T-cell (primary cell): ENCODE data around the gene A3GALT2. TPM values are rescaled to one million over a fixed set of nuclear protein-coding genes. Genes with fewer than 3 reads are reported as not detected.

Experiments
- ATAC-seq, 4 experiments: fragments of 200-7000 bp in 3 of 4; fragments of 150-1000 bp in 1 of 4; cut with Tn5 transposase; replicated peaks in 1 of 4; 1 replicate in 3 of 4; 2 replicates in 1 of 4; pipeline ENCODE4 v1.10.0; 2021; ENCODE audit warnings: moderate library complexity in 3 of 4, mild to moderate bottlenecking in 2 of 4, moderate number of reproducible peaks in 1 of 4
- CTCF ChIA-PET, 2 donors: fragments of 300-600 bp; sonication (Branson Sonifier 250); formaldehyde crosslinking; loops; one replicate each; lab custom pipeline; 2022; ENCODE audit warnings: antibody characterized with exemption in 2 of 2; lab: Charles Lee
- POLR2A ChIA-PET, 2 donors: fragments of 300-600 bp; sonication (Branson Sonifier 250); formaldehyde crosslinking; loops; one replicate each; lab custom pipeline; 2022; ENCODE audit warnings: antibody characterized with exemption in 2 of 2; lab: Charles Lee
- DNase-seq, 35 experiments: peaks; one replicate each; pipeline versions ENCODE4 v3.0.0 to v3.0.0-alpha.2; 2013 to 2023
- H3K27ac ChIP-seq: one replicate; pipeline ENCODE4 v1.5.1; 2013; ENCODE audit warnings: low read length
- H3K27me3 ChIP-seq, 2 experiments: replicated peaks in 1 of 2; 1 replicate in 1 of 2; 2 replicates in 1 of 2; pipeline versions ENCODE4 v1.6.1 to v1.7.0; 2013; ENCODE audit warnings: low read length in 1 of 2, mixed read lengths in 1 of 2; ENCODE audit not compliant: control insufficient read depth in 2 of 2, insufficient read depth in 2 of 2; ENCODE audit errors: extremely low read depth in 1 of 2
- H3K36me3 ChIP-seq, 2 donors: 1 replicate in 1 of 2; 2 replicates in 1 of 2; pipeline versions ENCODE4 v1.6.1 to v1.7.0; 2013; ENCODE audit warnings: low read length in 1 of 2; ENCODE audit not compliant: control insufficient read depth in 2 of 2, insufficient read depth in 1 of 2; ENCODE audit errors: extremely low read depth in 1 of 2
- H3K4me1 ChIP-seq, 2 experiments: 1 replicate in 1 of 2; 2 replicates in 1 of 2; pipeline versions ENCODE4 v1.6.1 to v1.7.0; 2013; ENCODE audit warnings: low read length in 2 of 2, mixed read lengths in 1 of 2; ENCODE audit not compliant: insufficient read depth in 2 of 2, control insufficient read depth in 1 of 2; ENCODE audit errors: extremely low read depth in 1 of 2
- H3K4me3 ChIP-seq, 2 donors: 1 replicate in 1 of 2; 2 replicates in 1 of 2; pipeline versions ENCODE4 v1.5.1 to v1.7.0; 2013; ENCODE audit warnings: mild to moderate bottlenecking in 2 of 2, low read length in 1 of 2, moderate library complexity in 1 of 2; ENCODE audit not compliant: control insufficient read depth in 1 of 2; ENCODE audit errors: extremely low read depth in 1 of 2
- H3K9me3 ChIP-seq: 2 replicates; pipeline ENCODE4 v1.7.0; 2013
- H3K27ac Mint-ChIP-seq, 2 donors: one replicate each; pipeline ENCODE4 v1.8.0; 2020 to 2021; ENCODE audit warnings: mild to moderate bottlenecking in 2 of 2, mixed read lengths in 2 of 2
- H3K27me3 Mint-ChIP-seq, 2 donors: one replicate each; pipeline ENCODE4 v1.8.0; 2021 to 2022; ENCODE audit warnings: mixed read lengths in 2 of 2
- H3K36me3 Mint-ChIP-seq: one replicate; pipeline ENCODE4 v1.8.0; 2021; ENCODE audit warnings: mixed read lengths
- H3K4me1 Mint-ChIP-seq, 3 donors: one replicate each; pipeline ENCODE4 v1.8.0; 2020 to 2022; ENCODE audit warnings: mixed read lengths in 3 of 3, mild to moderate bottlenecking in 1 of 3
- H3K4me3 Mint-ChIP-seq, 3 donors: one replicate each; pipeline ENCODE4 v1.8.0; 2020 to 2022; ENCODE audit warnings: mild to moderate bottlenecking in 3 of 3, mixed read lengths in 3 of 3, moderate library complexity in 3 of 3
- H3K9me3 Mint-ChIP-seq, 3 donors: one replicate each; pipeline ENCODE4 v1.8.0; 2020 to 2022; ENCODE audit warnings: mixed read lengths in 3 of 3
- WGBS: methylation state at CpG from one replicate; pipeline ENCODE4 v1.1.5; 2013; ENCODE audit warnings: missing lambda C conversion rate; ENCODE audit not compliant: insufficient coverage; 5-methylcytosine and 5-hydroxymethylcytosine counted together
- total RNA-seq, 35 experiments: library from RNA in 6 of 35; stranded (reverse) in 6 of 35; fragments of 120-200 nt in 1 of 35; gene quantifications; one replicate each; pipeline versions ENCODE4 v1.2.1 to v1.2.4 and lab custom pipeline; 2013 to 2026

Gene A3GALT2
- total RNA-seq, 5 donors from 2014 or later (not counting 1 experiment from before 2014, with no cell fraction given), result 0.26 TPM; not detected in 4

- ChIA-PET CTCF (no interaction called here), POLR2A (no interaction called here)
- ATAC-seq (no peak), DNase-seq (no peak)
- H3K4me1 ChIP-seq, result no peaks in the 10 kb centered on the region
- no peak overlapping the region for H3K4me3 ChIP-seq
- Mint-ChIP-seq H3K36me3 (peaks cover 49% of the 10 kb centered on the region), H3K9me3 (no peaks in the 10 kb centered on the region), H3K4me3 (no peak overlapping the region), H3K4me1 (no peaks in the 10 kb centered on the region), H3K27ac (no peak overlapping the region), H3K27me3 (no peaks in the 10 kb centered on the region)
- no peaks in the 10 kb centered on the region for H3K27me3 ChIP-seq
- 100% methylated on average over 1 of the region's 9 CpGs for WGBS
- H3K36me3 ChIP-seq, result peaks cover 43 to 84% of the 10 kb centered on the region in 2 donors
- H3K27ac ChIP-seq, result no peak overlapping the region
- no peaks in the 10 kb centered on the region for H3K9me3 ChIP-seq
These were observed 5.9 kb upstream of the A3GALT2 start for GRCh38 chr1:33326785-33327184.

DNA sequence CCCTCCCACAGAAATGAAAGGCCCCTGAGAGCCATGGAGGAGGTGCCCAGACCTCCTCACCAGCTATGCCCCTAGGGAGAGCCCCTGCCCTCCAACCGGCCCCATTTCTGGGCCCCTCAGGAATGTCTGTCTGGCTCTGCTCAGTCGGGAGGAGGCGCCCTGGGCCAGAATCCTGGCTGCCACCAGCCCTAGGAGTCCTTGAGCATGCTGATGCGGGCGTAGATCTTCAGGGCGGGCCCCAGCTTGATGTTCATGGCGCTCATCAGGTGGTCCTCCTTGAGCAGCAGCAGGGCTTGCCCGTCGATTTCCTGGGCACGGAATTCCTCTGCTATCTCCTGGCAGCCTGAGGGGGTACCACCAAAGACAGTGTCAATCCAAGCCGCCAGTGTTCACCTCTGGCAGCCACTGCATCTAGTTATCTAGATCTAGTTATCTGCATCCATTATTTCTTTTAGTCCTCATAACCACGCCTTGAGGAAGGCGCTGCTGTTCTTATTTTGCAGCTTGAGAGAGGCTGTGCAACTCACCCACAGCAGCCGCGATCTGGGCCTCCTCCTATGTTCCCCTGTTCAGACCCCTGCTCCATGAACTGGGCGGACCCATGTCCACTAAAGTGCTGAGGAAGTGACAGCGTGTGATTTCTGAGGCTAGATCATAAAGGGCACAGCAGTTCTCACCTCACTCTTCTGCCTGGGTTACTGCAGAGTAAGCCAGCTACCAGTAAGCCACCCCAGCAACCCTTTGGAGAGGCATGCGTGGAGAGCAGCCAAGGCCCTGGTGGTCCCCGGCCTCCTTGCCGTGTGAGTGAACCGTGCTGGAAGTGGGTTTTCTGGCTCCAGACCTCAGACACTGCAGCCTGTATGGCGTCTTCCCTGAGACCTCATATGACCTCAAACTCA is 4.0 kb upstream of the A3GALT2 start:
- Histone ChIP-seq H3K27ac (no peak overlapping the region), H3K4me3 (no peak overlapping the region), H3K4me1 (no peaks in the 10 kb centered on the region), H3K36me3 (peaks cover 28 to 65% of the 10 kb centered on the region in 2 donors), H3K27me3 (no peaks in the 10 kb centered on the region), H3K9me3 (no peaks in the 10 kb centered on the region)
- Mint-ChIP-seq H3K36me3 (peaks cover 38% of the 10 kb centered on the region), H3K9me3 (no peaks in the 10 kb centered on the region), H3K27me3 (no peaks in the 10 kb centered on the region), H3K4me3 (no peak overlapping the region), H3K4me1 (no peaks in the 10 kb centered on the region), H3K27ac (no peak overlapping the region)
- no peak for DNase-seq
- POLR2A ChIA-PET, result no interaction called here
- CTCF ChIA-PET, result no interaction called here
- no peak for ATAC-seq
- 93% methylated on average over 16 of the region's 22 CpGs for WGBS

- Histone ChIP-seq H3K36me3 (peaks cover 24 to 55% of the 10 kb centered on the region in 2 donors), H3K9me3 (no peaks in the 10 kb centered on the region), H3K4me3 (no peak overlapping the region), H3K27me3 (no peaks in the 10 kb centered on the region), H3K27ac (no peak overlapping the region), H3K4me1 (no peaks in the 10 kb centered on the region)
- WGBS, result 96% methylated on average over 7 of the region's 14 CpGs
- no peak for ATAC-seq
- POLR2A ChIA-PET, result no interaction called here
- DNase-seq, result no peak
- Mint-ChIP-seq H3K27ac (no peak overlapping the region), H3K36me3 (peaks cover 27% of the 10 kb centered on the region), H3K27me3 (no peaks in the 10 kb centered on the region), H3K9me3 (no peaks in the 10 kb centered on the region), H3K4me1 (no peaks in the 10 kb centered on the region), H3K4me3 (no peak overlapping the region)
- CTCF ChIA-PET, result interaction anchor here in 1 of 2 donors (0.5 kb wide), 1 partner anchor 405 kb away, joined by 7 read pairs; no protein-coding TSS in a partner anchor
These were observed 3.0 kb upstream of the A3GALT2 start for GRCh38 chr1:33323663-33324477.

GRCh38 chr1:33322870-33323585 is 2.1 kb upstream of the A3GALT2 start:
- Histone ChIP-seq H3K4me1 (no peaks in the 10 kb centered on the region), H3K27ac (no peak overlapping the region), H3K9me3 (no peaks in the 10 kb centered on the region), H3K36me3 (peaks cover 24 to 46% of the 10 kb centered on the region in 2 donors), H3K27me3 (no peaks in the 10 kb centered on the region), H3K4me3 (no peak overlapping the region)
- ChIA-PET POLR2A (interaction anchor here in 1 of 2 donors (0.5 kb wide), 1 partner anchor 40 kb away, joined by 3 read pairs; no protein-coding TSS in a partner anchor), CTCF (interaction anchor here in 1 of 2 donors (0.5 kb wide), 1 partner anchor 404 kb away, joined by 7 read pairs; no protein-coding TSS in a partner anchor)
- H3K4me1 Mint-ChIP-seq, result no peaks in the 10 kb centered on the region
- no peaks in the 10 kb centered on the region for H3K27me3 Mint-ChIP-seq
- no peak overlapping the region for H3K4me3 Mint-ChIP-seq
- H3K27ac Mint-ChIP-seq, result no peak overlapping the region
- WGBS, result 90% methylated on average over 3 of the region's 10 CpGs
- ATAC-seq (no peak), DNase-seq (no peak)
- no peaks in the 10 kb centered on the region for H3K9me3 Mint-ChIP-seq
- H3K36me3 Mint-ChIP-seq, result peaks cover 21% of the 10 kb centered on the region

DNA sequence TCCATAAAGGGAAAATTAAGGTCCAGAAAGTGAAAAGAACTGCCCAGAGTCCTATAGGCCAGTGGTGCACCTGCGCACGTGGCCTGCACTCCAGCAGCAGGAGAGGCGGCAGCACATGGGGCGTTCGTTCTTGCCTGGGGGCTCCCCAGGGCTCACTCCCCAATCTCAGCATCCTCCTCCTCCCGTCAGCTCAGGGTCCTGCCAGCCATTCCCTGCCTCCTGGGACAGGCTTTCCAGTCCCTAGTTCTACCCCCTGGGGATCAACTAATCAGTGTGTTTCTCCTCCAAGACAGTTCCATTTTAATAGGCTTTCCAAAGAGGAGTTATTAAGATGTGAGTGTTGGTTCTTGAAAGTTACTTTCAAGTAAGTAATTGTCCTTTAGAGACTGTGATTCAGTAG is 1.2 kb upstream of the A3GALT2 start:
- H3K4me3 Mint-ChIP-seq, result no peak overlapping the region
- H3K4me1 Mint-ChIP-seq, result no peaks in the 10 kb centered on the region
- Histone ChIP-seq H3K4me1 (no peaks in the 10 kb centered on the region), H3K9me3 (no peaks in the 10 kb centered on the region), H3K36me3 (peaks cover 18 to 37% of the 10 kb centered on the region in 2 donors), H3K27ac (no peak overlapping the region), H3K27me3 (no peaks in the 10 kb centered on the region), H3K4me3 (no peak overlapping the region)
- POLR2A ChIA-PET, result interaction anchor here in 1 of 2 donors (0.6 kb wide), 1 partner anchor 26 kb away, joined by 3 read pairs; no protein-coding TSS in a partner anchor
- no peak for DNase-seq
- 92% methylated on average over 4 of the region's 6 CpGs for WGBS
- no peaks in the 10 kb centered on the region for H3K27me3 Mint-ChIP-seq
- no peaks in the 10 kb centered on the region for H3K9me3 Mint-ChIP-seq
- peaks cover 21% of the 10 kb centered on the region for H3K36me3 Mint-ChIP-seq
- no peak for ATAC-seq
- H3K27ac Mint-ChIP-seq, result no peak overlapping the region
- CTCF ChIA-PET, result no interaction called here

GRCh38 chr1:33321178-33321577 is 280 bp upstream of the A3GALT2 start:
- Mint-ChIP-seq H3K4me1 (no peaks in the 10 kb centered on the region), H3K36me3 (peaks cover 21% of the 10 kb centered on the region), H3K4me3 (no peak overlapping the region), H3K27me3 (no peaks in the 10 kb centered on the region), H3K27ac (no peak overlapping the region), H3K9me3 (no peaks in the 10 kb centered on the region)
- POLR2A ChIA-PET, result no interaction called here
- Histone ChIP-seq H3K4me1 (no peaks in the 10 kb centered on the region), H3K9me3 (no peaks in the 10 kb centered on the region), H3K36me3 (peaks cover 15 to 29% of the 10 kb centered on the region in 2 donors), H3K4me3 (no peak overlapping the region), H3K27me3 (no peaks in the 10 kb centered on the region), H3K27ac (no peak overlapping the region)
- CTCF ChIA-PET, result no interaction called here
- ATAC-seq (no peak), DNase-seq (no peak)
- no CpG with 5 or more reads among the region's 5 CpGs for WGBS
